Spleen (tissue), 7 donors: ENCODE results near the gene GALR2.

Source experiments
- POLR2A ChIP-seq, 3 donors: fragments of 450-650 bp; IDR thresholded peaks; one replicate each; pipeline ENCODE4 v1.5.1; 2017; ENCODE audit warnings: antibody characterized with exemption in 3 of 3, mild to moderate bottlenecking in 1 of 3
- POLR2AphosphoS5 ChIP-seq, 3 donors: sonication (generic); formaldehyde crosslinking; IDR thresholded peaks; one replicate each; pipeline ENCODE4 v1.5.1; 2017; ENCODE audit warnings: antibody characterized with exemption in 3 of 3
- TF ChIP-seq, protein P1 (sequence below), 11 experiments: fragments of 200-600 bp in 7 of 11; fragments of 450-650 bp in 4 of 11; sonication (generic) in 4 of 11; IDR thresholded peaks in 8 of 11; conservative IDR thresholded peaks in 3 of 11; 1 replicate in 7 of 11; 2 replicates in 4 of 11; pipeline versions ENCODE4 v1.4.0 to v1.8.0; 2016 to 2021; ENCODE audit warnings: antibody characterized with exemption in 11 of 11, inconsistent platforms in 4 of 11, mild to moderate bottlenecking in 1 of 11
- donor health status: DM: no; HTN: no; CAD: no; lungs with moderate emphysema.
- donor health status: DM: no; HTN: no; CAD: no.
- donor health status: DM: no; HTN: no; CAD: no.

GRCh38 chr17:76083536-76084182 is 9.1 kb downstream of the GALR2 start:
- TF ChIP-seq POLR2A (IDR thresholded peaks at IDR 0.05) (no peak), POLR2AphosphoS5 (IDR thresholded peaks at IDR 0.05) (peak in 1 of 3 donors; percentile 30)
- TF ChIP-seq, protein P1, sequence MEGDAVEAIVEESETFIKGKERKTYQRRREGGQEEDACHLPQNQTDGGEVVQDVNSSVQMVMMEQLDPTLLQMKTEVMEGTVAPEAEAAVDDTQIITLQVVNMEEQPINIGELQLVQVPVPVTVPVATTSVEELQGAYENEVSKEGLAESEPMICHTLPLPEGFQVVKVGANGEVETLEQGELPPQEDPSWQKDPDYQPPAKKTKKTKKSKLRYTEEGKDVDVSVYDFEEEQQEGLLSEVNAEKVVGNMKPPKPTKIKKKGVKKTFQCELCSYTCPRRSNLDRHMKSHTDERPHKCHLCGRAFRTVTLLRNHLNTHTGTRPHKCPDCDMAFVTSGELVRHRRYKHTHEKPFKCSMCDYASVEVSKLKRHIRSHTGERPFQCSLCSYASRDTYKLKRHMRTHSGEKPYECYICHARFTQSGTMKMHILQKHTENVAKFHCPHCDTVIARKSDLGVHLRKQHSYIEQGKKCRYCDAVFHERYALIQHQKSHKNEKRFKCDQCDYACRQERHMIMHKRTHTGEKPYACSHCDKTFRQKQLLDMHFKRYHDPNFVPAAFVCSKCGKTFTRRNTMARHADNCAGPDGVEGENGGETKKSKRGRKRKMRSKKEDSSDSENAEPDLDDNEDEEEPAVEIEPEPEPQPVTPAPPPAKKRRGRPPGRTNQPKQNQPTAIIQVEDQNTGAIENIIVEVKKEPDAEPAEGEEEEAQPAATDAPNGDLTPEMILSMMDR (IDR thresholded peaks at IDR 0.05 in 8 of 11, conservative IDR thresholded peaks at IDR 0.05 in 3 of 11) = no peak
